GM19025 (cell line): ENCODE measurements around the gene POU2AF1.
A peak's percentile ranks its signal among the peaks of the same experiment; 100 is the strongest.

Experiments
- ATAC-seq: cut with Tn5 transposase; IDR thresholded peaks from one replicate; pipeline ENCODE4 v1.9.1; 2021; ENCODE audit warnings: mild to moderate bottlenecking, low read depth, moderate library complexity; ENCODE audit not compliant: unreplicated experiment

Gene POU2AF1

DNA sequence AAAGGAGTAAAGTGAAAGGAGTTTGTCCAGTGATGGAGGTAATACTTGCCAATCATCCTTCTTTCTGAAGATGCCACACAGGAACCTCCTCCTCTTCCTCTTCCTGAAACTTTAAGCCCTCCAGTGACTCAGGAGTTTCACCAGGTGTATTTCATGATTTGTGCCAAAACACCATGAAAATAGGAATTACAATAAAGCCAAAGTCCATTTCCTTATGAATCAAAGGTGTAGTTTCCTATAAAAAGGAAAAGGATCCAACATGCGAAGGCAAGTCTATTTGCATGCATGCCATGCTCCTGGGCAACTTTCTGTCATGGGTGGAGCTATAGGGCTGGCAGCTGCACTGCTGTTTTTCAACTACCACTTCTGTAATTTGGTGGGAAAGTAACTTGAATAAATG lies 9.8 kb upstream of the POU2AF1 start:
- no peak for ATAC-seq

GRCh38 chr11:111388420-111388819 lies 9.3 kb upstream of the POU2AF1 start:
- ATAC-seq: no peak

DNA sequence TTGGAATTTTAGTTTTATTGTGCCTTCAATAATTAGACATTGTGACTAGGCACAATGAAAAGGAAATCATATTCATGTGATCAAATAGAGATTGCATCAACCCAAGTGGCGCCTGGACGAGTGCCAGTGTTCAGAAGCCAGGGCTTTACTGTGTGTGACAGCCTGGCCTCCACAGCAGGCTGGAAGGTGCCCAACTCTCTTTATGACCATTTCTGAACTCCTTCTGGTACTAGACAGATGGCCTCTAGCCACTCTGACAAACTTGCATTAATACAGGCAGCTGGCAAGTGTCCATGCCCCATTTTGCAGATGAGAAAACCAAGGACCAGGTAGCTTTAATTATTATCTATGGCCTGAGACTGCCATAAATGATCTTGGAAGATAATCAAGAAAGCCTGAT lies 8.3 kb upstream of the POU2AF1 start:
- ATAC-seq: no peak

GRCh38 chr11:111386611-111387150 lies 7.6 kb upstream of the POU2AF1 start:
- ATAC-seq: no peak

DNA sequence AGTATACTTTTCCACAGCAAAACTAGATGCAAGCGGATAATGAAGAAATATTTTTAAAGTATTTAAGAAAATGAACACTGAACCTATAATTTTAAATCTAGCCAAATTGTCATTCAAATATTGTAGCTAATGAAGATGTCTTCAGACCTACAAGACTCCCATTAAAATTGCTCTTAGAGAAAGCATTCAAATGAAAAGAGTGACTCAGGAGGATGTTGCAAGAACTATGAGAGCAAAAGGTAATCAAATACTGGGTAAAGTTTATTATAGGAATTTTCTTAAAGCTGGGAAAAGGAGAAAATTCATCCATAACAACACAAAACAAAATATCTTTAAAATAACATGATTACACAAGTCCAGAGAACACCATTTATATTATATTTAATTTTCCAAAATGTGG lies 5.4 kb upstream of the POU2AF1 start:
- ATAC-seq: no peak

DNA sequence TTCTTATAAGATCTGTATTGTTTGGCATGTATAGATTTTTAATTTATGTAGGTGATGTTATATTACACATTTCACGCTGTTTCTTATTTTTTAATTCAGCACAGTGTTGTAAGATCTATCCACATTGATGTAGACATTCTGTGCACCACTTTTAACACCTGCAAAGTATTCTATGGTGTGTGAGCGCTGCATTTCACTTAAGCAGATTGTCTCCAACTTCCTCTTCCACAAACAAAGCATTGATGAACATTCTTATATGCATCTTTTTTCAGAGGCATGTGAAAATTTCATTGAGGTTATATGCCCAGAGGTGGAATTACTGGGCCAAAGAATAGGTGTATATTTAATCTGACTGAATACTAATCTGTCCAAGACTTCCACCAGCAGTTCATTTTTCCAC lies 3.4 kb upstream of the POU2AF1 start:
- ATAC-seq: no peak

- peak; percentile 29 for ATAC-seq
Observed at GRCh38 chr11:111379602-111380136, 594 bp upstream of the POU2AF1 start.

GRCh38 chr11:111378185-111378860 lies 752 bp downstream of the POU2AF1 start:
- ATAC-seq: no peak

DNA sequence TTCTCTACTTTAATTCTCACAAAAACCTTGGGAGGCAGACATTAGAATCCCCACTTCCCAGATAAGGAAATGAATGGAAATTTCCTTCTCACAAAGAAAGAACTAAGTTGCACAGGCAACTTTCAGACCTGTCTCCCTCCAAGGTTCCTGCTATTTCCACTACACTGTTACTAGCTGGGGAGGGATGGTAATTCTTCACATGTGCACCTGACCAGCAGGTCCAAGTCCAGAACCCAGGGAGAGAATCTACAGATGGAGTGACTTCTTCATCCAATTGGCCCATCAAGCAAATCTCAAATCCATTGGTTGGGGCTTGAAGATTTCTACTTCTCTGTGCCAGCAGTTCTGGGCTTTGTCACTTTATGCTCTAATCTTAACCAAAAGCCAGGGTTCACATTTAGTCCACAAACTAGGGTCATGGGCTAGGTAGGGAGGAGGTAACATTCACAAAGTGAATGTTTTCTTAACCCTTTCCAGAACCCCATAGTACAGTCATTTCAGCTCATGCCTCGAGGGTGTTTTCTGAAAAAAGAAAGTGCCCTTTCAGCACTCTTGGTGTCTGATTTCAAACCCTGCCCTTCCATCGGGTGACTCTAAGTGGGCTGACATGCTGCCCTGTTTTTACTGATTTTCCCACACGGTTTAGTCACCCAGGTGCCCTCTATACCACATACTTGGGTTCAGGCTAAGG lies 2.7 kb downstream of the POU2AF1 start:
- ATAC-seq: no peak

DNA sequence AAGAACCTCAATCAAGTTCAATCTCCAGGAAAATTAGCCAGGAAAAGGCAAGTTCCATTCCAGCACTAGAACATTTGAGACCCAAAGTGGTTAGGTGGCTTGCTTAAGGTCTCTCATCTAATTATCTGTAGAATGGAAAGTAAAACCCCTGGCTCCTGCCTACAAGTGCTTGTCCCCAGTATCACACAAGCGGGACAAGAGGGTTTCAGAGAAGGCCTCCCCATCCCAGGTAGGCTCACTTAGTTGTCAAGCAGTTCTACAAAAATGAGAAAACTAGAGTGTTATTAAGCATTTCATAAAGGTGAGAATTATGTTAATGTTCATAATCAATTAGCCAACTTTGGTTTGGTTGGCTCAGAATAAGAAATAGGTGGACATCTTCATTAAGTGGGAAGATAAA lies 5.5 kb downstream of the POU2AF1 start:
- ATAC-seq: no peak

GRCh38 chr11:111372538-111372937 lies 6.5 kb downstream of the POU2AF1 start:
- no peak for ATAC-seq

DNA sequence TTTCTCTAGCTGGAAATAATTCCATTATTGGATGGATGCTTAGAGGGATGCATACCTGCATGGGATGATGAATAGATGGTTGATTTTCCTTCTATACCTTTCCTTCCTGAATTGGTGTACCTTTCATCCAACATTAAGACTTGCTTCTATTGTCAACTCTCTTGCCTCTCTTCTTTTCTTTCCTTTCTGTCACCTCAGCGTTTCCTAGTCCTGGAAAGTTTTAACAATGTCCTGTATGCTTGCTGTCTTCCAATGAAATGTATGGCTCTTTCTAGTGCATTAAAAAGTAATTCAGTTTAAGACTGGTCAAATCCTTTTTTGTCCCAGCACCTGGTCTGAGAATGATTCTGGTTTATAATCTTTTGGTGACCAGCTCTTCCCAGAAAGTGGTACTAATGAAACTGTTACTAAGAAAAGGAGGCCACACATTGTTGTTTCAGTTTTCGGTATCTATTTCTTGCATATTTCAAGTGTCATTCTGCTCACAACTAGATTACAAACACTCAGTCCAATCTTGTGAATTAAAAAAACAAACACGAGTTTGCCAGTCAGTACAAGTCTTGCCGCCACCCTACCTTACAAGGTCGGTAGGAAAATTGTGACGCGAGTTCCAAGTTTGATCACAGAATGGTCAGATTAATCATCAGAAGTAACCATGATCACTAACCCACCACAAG lies 8.0 kb downstream of the POU2AF1 start:
- no peak for ATAC-seq

GRCh38 chr11:111370270-111370901 lies 8.7 kb downstream of the POU2AF1 start:
- no peak for ATAC-seq

GRCh38 chr11:111368285-111368560 lies 10.9 kb downstream of the POU2AF1 start:
- no peak for ATAC-seq

DNA sequence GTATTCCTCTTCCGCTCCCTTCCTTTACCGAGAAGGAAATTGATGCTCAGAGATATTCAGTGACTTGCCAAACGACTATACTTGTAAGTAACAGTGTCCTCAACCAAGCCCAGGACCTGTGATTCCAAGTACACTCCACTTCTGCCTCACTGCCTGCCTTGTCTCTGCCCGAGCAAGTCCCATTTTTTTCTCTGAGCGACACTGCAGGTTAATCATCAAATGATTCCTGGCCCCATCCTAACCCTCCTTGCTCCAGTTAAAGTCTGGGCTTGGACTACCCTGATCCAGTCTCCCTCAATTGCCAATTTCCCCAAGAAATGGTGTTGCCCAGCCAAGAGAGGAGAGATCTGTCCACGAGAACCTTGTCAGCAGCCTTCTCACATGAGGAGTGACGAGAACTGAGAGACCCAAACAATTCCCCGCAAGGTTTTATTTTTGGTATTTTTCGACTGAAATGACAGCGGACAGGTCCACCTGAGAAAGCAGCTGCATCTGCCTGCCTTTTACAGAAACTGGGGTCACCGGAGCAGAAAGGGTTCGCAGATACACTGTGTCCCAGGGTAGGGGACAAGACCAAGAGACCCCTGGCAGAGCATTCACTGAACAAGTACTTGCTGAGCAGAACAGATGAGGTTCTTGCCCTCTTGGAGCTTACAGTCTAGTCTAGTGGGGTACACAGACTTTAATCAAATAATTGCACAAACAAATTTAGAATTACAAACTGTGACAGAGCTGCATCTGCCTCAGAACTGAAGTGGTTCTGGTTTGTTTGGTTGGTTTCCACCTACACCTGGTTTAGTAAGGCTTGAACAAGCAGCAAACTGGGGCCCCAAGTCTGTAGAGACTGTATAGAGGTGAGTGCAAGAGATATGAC lies 11.4 kb downstream of the POU2AF1 start:
- peak; percentile 49 for ATAC-seq

- ATAC-seq: no peak
Observed at GRCh38 chr11:111366560-111367410, 12.3 kb downstream of the POU2AF1 start.

DNA sequence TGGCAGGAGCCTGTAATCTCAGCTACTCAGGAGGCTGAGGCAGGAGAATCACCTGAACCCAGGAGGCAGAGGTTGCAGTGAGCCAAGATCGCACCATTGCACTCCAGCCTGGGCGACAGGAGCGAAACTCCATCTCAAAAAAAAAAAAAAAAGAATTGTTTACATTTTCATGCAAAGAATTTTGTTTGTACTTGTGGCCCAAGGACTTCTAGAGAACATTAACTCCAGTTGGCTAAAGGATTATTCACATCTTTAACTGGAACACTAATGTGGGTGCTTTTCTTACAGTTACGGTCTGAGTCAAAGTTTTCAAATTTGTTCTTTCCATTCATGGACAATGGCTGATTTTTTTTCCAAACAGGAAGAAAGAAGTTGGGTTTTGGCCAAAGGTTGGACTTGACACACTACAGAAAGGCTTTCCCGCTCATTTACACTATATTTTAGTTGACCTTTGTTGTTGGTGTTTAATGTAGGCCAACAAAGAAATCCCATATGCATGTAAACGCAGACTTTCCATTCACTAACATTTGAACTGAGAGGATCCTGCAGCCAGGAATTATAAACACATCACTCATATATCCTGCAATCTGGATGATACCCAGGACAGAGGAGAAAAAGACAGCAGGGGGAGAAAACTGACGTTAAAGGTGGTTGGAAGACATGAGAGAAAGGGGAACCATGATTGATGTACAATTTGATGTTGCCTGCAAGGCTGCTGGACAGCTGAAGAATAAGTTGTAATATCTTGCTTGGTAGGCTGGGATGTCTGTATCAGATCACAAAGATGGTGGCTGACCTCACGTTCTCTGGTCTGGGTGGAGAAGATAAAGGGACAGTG lies 13.1 kb downstream of the POU2AF1 start:
- no peak for ATAC-seq

DNA sequence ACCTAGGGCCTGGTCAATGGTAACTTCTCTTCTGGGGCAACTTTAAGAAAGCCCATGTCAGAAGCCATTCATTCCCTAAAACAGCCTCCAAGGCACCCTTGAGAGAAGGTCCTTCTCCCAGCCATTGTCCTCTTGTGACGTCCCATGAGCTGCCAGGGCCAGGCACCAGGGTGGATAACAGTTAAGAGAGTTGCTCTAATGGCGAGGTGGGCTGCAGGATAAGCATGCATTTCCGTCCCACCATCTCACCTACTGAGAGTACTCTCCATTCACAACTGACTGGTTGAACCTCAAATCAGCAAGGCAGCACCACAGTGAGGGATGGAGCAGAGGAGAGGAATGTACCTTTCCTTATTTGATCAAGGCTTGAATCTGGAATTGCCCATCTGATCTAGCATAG lies 14.6 kb downstream of the POU2AF1 start:
- ATAC-seq: no peak
